GM23338 (cell line): ENCODE measurements around the gene FBL. TPM values are rescaled to one million over a fixed set of nuclear protein-coding genes. Genes with fewer than 3 reads are reported as not detected.
A peak's percentile ranks its signal among the peaks of the same experiment; 100 is the strongest.

Experiments used
- ATAC-seq: fragments of 200-7000 bp; cut with Tn5 transposase; 3 replicates; pipeline ENCODE4 v1.9.1; 2020
- DNase-seq: peaks from one replicate; pipeline ENCODE4 v3.0.0-alpha.2; 2015; ENCODE audit warnings: low spot score
- H2AFZ ChIP-seq: fragments of 200-600 bp; sonication (generic); 2 replicates; pipeline ENCODE4 v1.8.0; 2016; ENCODE audit warnings: antibody characterized with exemption, mild to moderate bottlenecking, moderate library complexity
- H3F3A ChIP-seq: fragments of 200-600 bp; sonication (generic); replicated peaks from 2 replicates; pipeline ENCODE4 v1.8.0; 2017; ENCODE audit warnings: antibody characterized with exemption, mixed run types, low read depth
- H3K27ac ChIP-seq: fragments of 200-600 bp; sonication (generic); 2 replicates; pipeline ENCODE4 v1.6.1; 2016; ENCODE audit warnings: low read depth
- H3K27me3 ChIP-seq: fragments of 200-600 bp; sonication (generic); 2 replicates; pipeline ENCODE4 v1.8.0; 2016; ENCODE audit warnings: mild to moderate bottlenecking, mixed run types, moderate library complexity; ENCODE audit not compliant: insufficient read depth
- H3K36me3 ChIP-seq: fragments of 200-600 bp; sonication (generic); 2 replicates; pipeline ENCODE4 v1.8.0; 2016; ENCODE audit warnings: mild to moderate bottlenecking; ENCODE audit not compliant: insufficient read depth
- H3K4me1 ChIP-seq: fragments of 200-600 bp; sonication (generic); 2 replicates; pipeline ENCODE4 v1.8.0; 2016; ENCODE audit warnings: mild to moderate bottlenecking, moderate library complexity; ENCODE audit not compliant: insufficient read depth
- H3K4me2 ChIP-seq: fragments of 200-600 bp; sonication (generic); 2 replicates; pipeline ENCODE4 v1.7.1; 2017; ENCODE audit warnings: mixed run types
- H3K4me3 ChIP-seq: fragments of 200-600 bp; sonication (generic); 2 replicates; pipeline ENCODE4 v1.6.1; 2016; ENCODE audit warnings: mixed run types
- H3K79me2 ChIP-seq: fragments of 200-600 bp; sonication (generic); replicated peaks from 2 replicates; pipeline ENCODE4 v1.8.0; 2017; ENCODE audit warnings: mild to moderate bottlenecking; ENCODE audit not compliant: insufficient read depth
- H3K9me2 ChIP-seq: fragments of 200-600 bp; sonication (generic); 2 replicates; pipeline ENCODE4 v1.8.0; 2017; ENCODE audit not compliant: insufficient read depth
- H4K20me1 ChIP-seq: fragments of 200-600 bp; sonication (generic); replicated peaks from 2 replicates; pipeline ENCODE4 v1.8.0; 2017; ENCODE audit warnings: mild to moderate bottlenecking; ENCODE audit not compliant: insufficient read depth
- H3K27ac Mint-ChIP-seq: 2 replicates; pipeline ENCODE4 v1.8.0; 2020; ENCODE audit warnings: inconsistent platforms, mild to moderate bottlenecking, moderate library complexity, mixed read lengths
- H3K27me3 Mint-ChIP-seq: 3 replicates; pipeline ENCODE4 v1.8.0; 2022; ENCODE audit warnings: low read depth, mild to moderate bottlenecking, moderate library complexity, mixed read lengths, inconsistent platforms; ENCODE audit not compliant: insufficient read depth, poor library complexity
- H3K36me3 Mint-ChIP-seq: 3 replicates; pipeline ENCODE4 v1.8.0; 2021; ENCODE audit warnings: low read depth, mild to moderate bottlenecking, inconsistent platforms, moderate library complexity, mixed read lengths
- H3K4me1 Mint-ChIP-seq: 3 replicates; pipeline ENCODE4 v1.8.0; 2020; ENCODE audit warnings: mild to moderate bottlenecking, inconsistent platforms, mixed read lengths
- H3K4me3 Mint-ChIP-seq: 3 replicates; pipeline ENCODE4 v1.8.0; 2021; ENCODE audit warnings: moderate library complexity, mild to moderate bottlenecking, inconsistent platforms, mixed read lengths
- H3K9me3 Mint-ChIP-seq: 3 replicates; pipeline ENCODE4 v1.8.0; 2020; ENCODE audit warnings: moderate library complexity, mild to moderate bottlenecking, inconsistent platforms, mixed read lengths
- CREB1 ChIP-seq: fragments of 250-450 bp; sonication (Bioruptor Pico); IDR thresholded peaks from 2 replicates; pipeline ENCODE4 v1.5.0; 2020; ENCODE audit warnings: low read depth, mild to moderate bottlenecking, moderate library complexity
- EZH2 ChIP-seq: fragments of 200-600 bp; sonication (generic); IDR thresholded peaks from one replicate; pipeline ENCODE4 v1.8.0; 2017; ENCODE audit warnings: antibody characterized with exemption, mild to moderate bottlenecking, low read depth; ENCODE audit not compliant: unreplicated experiment
- EZH2phosphoT487 ChIP-seq: fragments of 200-600 bp; sonication (generic); IDR thresholded peaks from one replicate; pipeline ENCODE4 v1.8.1; 2018; ENCODE audit warnings: antibody characterized with exemption; ENCODE audit not compliant: unreplicated experiment
- JUNB ChIP-seq: IDR thresholded peaks from one replicate; pipeline ENCODE4 v1.6.1; 2016; ENCODE audit warnings: antibody characterized with exemption; ENCODE audit not compliant: unreplicated experiment
- NANOG ChIP-seq: IDR thresholded peaks from 2 replicates; pipeline ENCODE4 v1.6.1; 2016; ENCODE audit warnings: antibody characterized with exemption, borderline replicate concordance
- POLR2AphosphoS5 ChIP-seq: IDR thresholded peaks from 2 replicates; pipeline ENCODE4 v1.6.1; 2016; ENCODE audit warnings: antibody characterized with exemption, low read depth
- STAT1 ChIP-seq: IDR thresholded peaks from one replicate; pipeline ENCODE4 v1.6.1; 2016; ENCODE audit warnings: antibody characterized with exemption; ENCODE audit not compliant: unreplicated experiment
- ZNF114 ChIP-seq: fragments of 250-450 bp; sonication (Bioruptor Pico); IDR thresholded peaks from 2 replicates; pipeline ENCODE4 v1.5.0; 2020; ENCODE audit warnings: mild to moderate bottlenecking, moderate library complexity
- ZNF331 ChIP-seq: fragments of 250-450 bp; sonication (Bioruptor Pico); IDR thresholded peaks from 2 replicates; pipeline ENCODE4 v1.5.0; 2020; ENCODE audit warnings: low read depth, mild to moderate bottlenecking, moderate library complexity
- polyA plus RNA-seq: library from polyadenylated mRNA; unstranded; fragments of >200 nt; fragmentation: Nextera tagmentation; extraction: Ambion mirVana; gene quantifications from 2 replicates; pipeline ENCODE4 v1.2.1, GENCODE V29; 2016
- total RNA-seq: library from RNA; depleted of rRNA; stranded (reverse); fragments of >200 nt; shearing (Covaris generic); gene quantifications from 2 replicates; pipeline ENCODE4 v1.2.3, GENCODE V29; 2014
- TF ChIP-seq, protein P1 (sequence below): IDR thresholded peaks from one replicate; pipeline ENCODE4 v1.6.1; 2018; ENCODE audit warnings: antibody characterized with exemption; ENCODE audit not compliant: unreplicated experiment
- TF ChIP-seq, protein P2 (sequence below): IDR thresholded peaks from 2 replicates; pipeline ENCODE4 v1.6.1; 2016; ENCODE audit warnings: antibody characterized with exemption
- TF ChIP-seq, protein P3 (sequence below), 2 experiments: fragments of 200-600 bp in 1 of 2; sonication (generic) in 1 of 2; conservative IDR thresholded peaks; 2 replicates each; pipeline versions ENCODE4 v1.5.1 to v1.6.1; 2016 to 2017; ENCODE audit warnings: antibody characterized with exemption in 2 of 2, low read depth in 2 of 2, mild to moderate bottlenecking in 2 of 2, moderate library complexity in 1 of 2

The FBL gene
- total and polyA plus RNA-seq, 2 experiments from 2014 or later: 403 to 553 TPM

DNA sequence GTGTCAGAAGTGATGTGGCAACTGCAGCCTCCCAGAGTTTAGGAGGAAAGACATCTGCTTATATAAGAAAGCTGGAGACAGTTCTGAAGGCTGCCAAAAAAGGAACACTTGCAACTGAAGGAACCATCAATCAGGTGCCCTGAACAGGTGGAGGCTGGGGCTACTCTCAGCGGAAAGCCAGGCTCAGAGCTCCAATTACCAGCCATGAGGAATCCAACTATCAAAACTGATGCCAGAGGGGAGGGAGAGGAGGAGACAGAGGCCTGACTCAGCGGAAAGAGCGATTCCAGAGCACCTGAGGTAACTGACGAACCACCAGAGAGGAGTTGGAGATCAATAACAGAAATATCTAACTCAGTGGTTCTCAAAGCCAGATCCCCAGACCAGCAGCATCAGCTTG, 43.2 kb downstream of the FBL start (continued):
- TF ChIP-seq, protein P1, sequence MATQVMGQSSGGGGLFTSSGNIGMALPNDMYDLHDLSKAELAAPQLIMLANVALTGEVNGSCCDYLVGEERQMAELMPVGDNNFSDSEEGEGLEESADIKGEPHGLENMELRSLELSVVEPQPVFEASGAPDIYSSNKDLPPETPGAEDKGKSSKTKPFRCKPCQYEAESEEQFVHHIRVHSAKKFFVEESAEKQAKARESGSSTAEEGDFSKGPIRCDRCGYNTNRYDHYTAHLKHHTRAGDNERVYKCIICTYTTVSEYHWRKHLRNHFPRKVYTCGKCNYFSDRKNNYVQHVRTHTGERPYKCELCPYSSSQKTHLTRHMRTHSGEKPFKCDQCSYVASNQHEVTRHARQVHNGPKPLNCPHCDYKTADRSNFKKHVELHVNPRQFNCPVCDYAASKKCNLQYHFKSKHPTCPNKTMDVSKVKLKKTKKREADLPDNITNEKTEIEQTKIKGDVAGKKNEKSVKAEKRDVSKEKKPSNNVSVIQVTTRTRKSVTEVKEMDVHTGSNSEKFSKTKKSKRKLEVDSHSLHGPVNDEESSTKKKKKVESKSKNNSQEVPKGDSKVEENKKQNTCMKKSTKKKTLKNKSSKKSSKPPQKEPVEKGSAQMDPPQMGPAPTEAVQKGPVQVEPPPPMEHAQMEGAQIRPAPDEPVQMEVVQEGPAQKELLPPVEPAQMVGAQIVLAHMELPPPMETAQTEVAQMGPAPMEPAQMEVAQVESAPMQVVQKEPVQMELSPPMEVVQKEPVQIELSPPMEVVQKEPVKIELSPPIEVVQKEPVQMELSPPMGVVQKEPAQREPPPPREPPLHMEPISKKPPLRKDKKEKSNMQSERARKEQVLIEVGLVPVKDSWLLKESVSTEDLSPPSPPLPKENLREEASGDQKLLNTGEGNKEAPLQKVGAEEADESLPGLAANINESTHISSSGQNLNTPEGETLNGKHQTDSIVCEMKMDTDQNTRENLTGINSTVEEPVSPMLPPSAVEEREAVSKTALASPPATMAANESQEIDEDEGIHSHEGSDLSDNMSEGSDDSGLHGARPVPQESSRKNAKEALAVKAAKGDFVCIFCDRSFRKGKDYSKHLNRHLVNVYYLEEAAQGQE: no peak
- no peak for TF ChIP-seq ZNF114 (CRISPR knock-in tag)
- no peak for TF ChIP-seq JUNB
- TF ChIP-seq, protein P2, sequence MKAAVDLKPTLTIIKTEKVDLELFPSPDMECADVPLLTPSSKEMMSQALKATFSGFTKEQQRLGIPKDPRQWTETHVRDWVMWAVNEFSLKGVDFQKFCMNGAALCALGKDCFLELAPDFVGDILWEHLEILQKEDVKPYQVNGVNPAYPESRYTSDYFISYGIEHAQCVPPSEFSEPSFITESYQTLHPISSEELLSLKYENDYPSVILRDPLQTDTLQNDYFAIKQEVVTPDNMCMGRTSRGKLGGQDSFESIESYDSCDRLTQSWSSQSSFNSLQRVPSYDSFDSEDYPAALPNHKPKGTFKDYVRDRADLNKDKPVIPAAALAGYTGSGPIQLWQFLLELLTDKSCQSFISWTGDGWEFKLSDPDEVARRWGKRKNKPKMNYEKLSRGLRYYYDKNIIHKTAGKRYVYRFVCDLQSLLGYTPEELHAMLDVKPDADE: no peak
- no peak for TF ChIP-seq CREB1 (CRISPR knock-in tag)
- TF ChIP-seq NANOG: no peak
- TF ChIP-seq EZH2: no peak
- no peak for TF ChIP-seq ZNF331 (CRISPR knock-in tag)
- no peak for TF ChIP-seq POLR2AphosphoS5
- TF ChIP-seq EZH2phosphoT487: no peak

DNA sequence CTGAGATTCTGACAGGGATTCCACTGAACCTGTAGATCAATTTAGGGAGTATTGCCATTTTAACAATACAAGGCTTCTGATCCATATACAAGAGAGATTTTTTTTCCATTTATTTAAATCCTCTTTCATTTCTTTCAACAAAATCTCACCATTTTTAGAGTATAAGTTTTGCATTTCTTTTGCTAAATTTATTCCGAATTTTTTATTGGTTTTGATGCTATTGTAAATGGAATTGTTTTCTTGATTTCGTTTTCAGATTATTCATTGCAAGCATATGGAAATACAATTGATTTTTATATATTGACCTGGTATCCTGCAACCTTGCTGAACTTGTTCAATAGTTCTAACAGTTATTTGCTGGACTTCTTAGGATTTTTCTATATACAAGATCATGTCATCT, 49.1 kb downstream of the FBL start:
- Mint-ChIP-seq H3K36me3 (no peaks in the 10 kb centered on the region), H3K27ac (no peak overlapping the region), H3K4me3 (no peak overlapping the region), H3K4me1 (peaks cover 26% of the 10 kb centered on the region), H3K27me3 (peaks cover under 1% of the 10 kb centered on the region), H3K9me3 (no peaks in the 10 kb centered on the region)
- peak overlapping the region; percentile 15; the same call in 1 of the 2 replicates for H2AFZ ChIP-seq
- H3K27ac ChIP-seq: no peak overlapping the region
- H3K4me2 ChIP-seq: no peak overlapping the region
- H3K4me3 ChIP-seq: no peak overlapping the region
- DNase-seq: no peak
- no peak for ATAC-seq
- H3K27me3 ChIP-seq: no peaks in the 10 kb centered on the region
- H4K20me1 ChIP-seq: no peaks in the 10 kb centered on the region
- no peaks in the 10 kb centered on the region for H3K36me3 ChIP-seq
- H3K4me1 ChIP-seq: peaks cover 19% of the 10 kb centered on the region
- no peaks in the 10 kb centered on the region for H3K79me2 ChIP-seq
- H3K9me2 ChIP-seq: no peaks in the 10 kb centered on the region
- H3F3A ChIP-seq: no peaks in the 10 kb centered on the region
- no peak for TF ChIP-seq EZH2phosphoT487
- no peak for TF ChIP-seq ZNF331 (CRISPR knock-in tag)
- no peak for TF ChIP-seq STAT1
- no peak for TF ChIP-seq NANOG
- no peak for TF ChIP-seq ZNF114 (CRISPR knock-in tag)
- TF ChIP-seq, protein P3, sequence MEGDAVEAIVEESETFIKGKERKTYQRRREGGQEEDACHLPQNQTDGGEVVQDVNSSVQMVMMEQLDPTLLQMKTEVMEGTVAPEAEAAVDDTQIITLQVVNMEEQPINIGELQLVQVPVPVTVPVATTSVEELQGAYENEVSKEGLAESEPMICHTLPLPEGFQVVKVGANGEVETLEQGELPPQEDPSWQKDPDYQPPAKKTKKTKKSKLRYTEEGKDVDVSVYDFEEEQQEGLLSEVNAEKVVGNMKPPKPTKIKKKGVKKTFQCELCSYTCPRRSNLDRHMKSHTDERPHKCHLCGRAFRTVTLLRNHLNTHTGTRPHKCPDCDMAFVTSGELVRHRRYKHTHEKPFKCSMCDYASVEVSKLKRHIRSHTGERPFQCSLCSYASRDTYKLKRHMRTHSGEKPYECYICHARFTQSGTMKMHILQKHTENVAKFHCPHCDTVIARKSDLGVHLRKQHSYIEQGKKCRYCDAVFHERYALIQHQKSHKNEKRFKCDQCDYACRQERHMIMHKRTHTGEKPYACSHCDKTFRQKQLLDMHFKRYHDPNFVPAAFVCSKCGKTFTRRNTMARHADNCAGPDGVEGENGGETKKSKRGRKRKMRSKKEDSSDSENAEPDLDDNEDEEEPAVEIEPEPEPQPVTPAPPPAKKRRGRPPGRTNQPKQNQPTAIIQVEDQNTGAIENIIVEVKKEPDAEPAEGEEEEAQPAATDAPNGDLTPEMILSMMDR (conservative IDR thresholded peaks at IDR 0.05; ENCODE audit: low read depth in 2 of 2): no peak
- no peak for TF ChIP-seq POLR2AphosphoS5
- no peak for TF ChIP-seq JUNB
- TF ChIP-seq EZH2: no peak
- TF ChIP-seq, protein P2: no peak
- no peak for TF ChIP-seq CREB1 (CRISPR knock-in tag)
